DMS53 treated with DMSO at 0.1 percent for 48 hours (cell line): ENCODE results near the gene RAB31.
"Not testable (repeated sequence)": the region's sequence is repeated elsewhere in the genome, so short reads cannot be mapped to it uniquely, and the experiment has no call there.

Experiments
- DNase-seq: peaks from one replicate; lab custom pipeline; 2025; ENCODE audit not compliant: unreplicated experiment; lab: John Stamatoyannopoulos, UW

Gene RAB31

GRCh38 chr18:9902264-9902663 lies 194.2 kb downstream of the RAB31 start:
- not testable (repeated sequence) for DNase-seq

GRCh38 chr18:9902832-9903231 lies 194.7 kb downstream of the RAB31 start:
- DNase-seq = no peak

- DNase-seq = no peak
These were observed 197.4 kb downstream of the RAB31 start for GRCh38 chr18:9905401-9905922.

GRCh38 chr18:9906481-9906880 lies 198.4 kb downstream of the RAB31 start:
- no peak for DNase-seq

GRCh38 chr18:9907867-9908266 lies 199.8 kb downstream of the RAB31 start:
- DNase-seq = no peak

GRCh38 chr18:9910071-9910470 lies 202.0 kb downstream of the RAB31 start:
- no peak for DNase-seq

GRCh38 chr18:9910661-9911060 lies 202.6 kb downstream of the RAB31 start:
- DNase-seq = no peak

GRCh38 chr18:9911226-9911625 lies 203.1 kb downstream of the RAB31 start:
- no peak for DNase-seq
